Endothelial cell of umbilical vein (primary cell): ENCODE data around the gene ABCA3. TPM values are rescaled to one million over a fixed set of nuclear protein-coding genes. Genes with fewer than 3 reads are reported as not detected.

Source experiments
- BruUV-seq: library from RNA; stranded (reverse); fragments of 400-500 nt; replicated peaks from 2 replicates; lab custom pipeline; 2021; lab: Mats Ljungman, UMichigan
- CTCF ChIA-PET: fragments of 300-600, 350-600 bp; sonication (Branson Sonifier 250); formaldehyde crosslinking; loops from one replicate; lab custom pipeline; 2021; ENCODE audit warnings: antibody characterized with exemption, inconsistent platforms; lab: Charles Lee
- POLR2A ChIA-PET: fragments of 300-600, 350-600 bp; sonication (Branson Sonifier 250); formaldehyde crosslinking; loops from one replicate; lab custom pipeline; 2021; ENCODE audit warnings: antibody characterized with exemption, inconsistent platforms; lab: Charles Lee
- DNase-seq: peaks from one replicate; pipeline ENCODE4 v3.0.0-alpha.2; 2011; ENCODE audit warnings: low read depth, low spot score
- FAIRE-seq: peaks from 2 replicates; lab custom pipeline; 2011; peaks lifted over from hg19 to GRCh38; lab: Jason Lieb, UNC
- H2AFZ ChIP-seq: 2 replicates; pipeline ENCODE4 v1.6.0; 2012; ENCODE audit warnings: low read depth, low read length, control low read depth, inconsistent platforms
- H3K27ac ChIP-seq: 2 replicates; pipeline ENCODE4 v1.5.1; 2011; ENCODE audit warnings: low read depth, mild to moderate bottlenecking, control low read depth, low read length, moderate library complexity; ENCODE audit not compliant: insufficient read depth
- H3K27me3 ChIP-seq, 2 experiments: 2 replicates each; pipeline versions ENCODE4 v1.6.0 to v1.6.1; 2011; ENCODE audit warnings: low read length in 2 of 2, mixed read lengths in 1 of 2; ENCODE audit not compliant: control insufficient read depth in 2 of 2, insufficient read depth in 2 of 2
- H3K36me3 ChIP-seq, 2 experiments: 2 replicates in 1 of 2; 3 replicates in 1 of 2; pipeline ENCODE4 v1.5.1; 2011; ENCODE audit warnings: low read length in 2 of 2, mild to moderate bottlenecking in 1 of 2, moderate library complexity in 1 of 2; ENCODE audit not compliant: control insufficient read depth in 2 of 2, insufficient read depth in 2 of 2; ENCODE audit errors: extremely low read depth in 1 of 2
- H3K4me1 ChIP-seq: 3 replicates; pipeline ENCODE4 v1.5.1; 2011; ENCODE audit warnings: mild to moderate bottlenecking, low read length; ENCODE audit not compliant: control insufficient read depth, insufficient read depth; ENCODE audit errors: extremely low read depth
- H3K4me2 ChIP-seq: 2 replicates; pipeline ENCODE4 v1.6.1; 2011; ENCODE audit warnings: low read length, control low read depth, mixed read lengths; ENCODE audit not compliant: insufficient read depth
- H3K4me3 ChIP-seq, 3 experiments: fragments of 200-600 bp in 1 of 3; sonication (generic), shearing (Covaris generic) in 1 of 3; replicated peaks in 1 of 3; 2 replicates each; pipeline ENCODE4 v1.5.1; 2011 to 2016; ENCODE audit warnings: control low read depth in 3 of 3, low read length in 3 of 3, mild to moderate bottlenecking in 2 of 3, inconsistent platforms in 1 of 3, low read depth in 1 of 3, moderate library complexity in 1 of 3; ENCODE audit not compliant: insufficient read depth in 1 of 3
- H3K79me2 ChIP-seq: 2 replicates; pipeline ENCODE4 v1.6.0; 2012; ENCODE audit warnings: low read length, inconsistent platforms; ENCODE audit not compliant: control insufficient read depth, insufficient read depth
- H3K9ac ChIP-seq: replicated peaks from 2 replicates; pipeline ENCODE3; 2011; ENCODE audit warnings: low read length, control low read depth; ENCODE audit not compliant: insufficient read depth; ENCODE audit errors: extremely low read depth
- H3K9me1 ChIP-seq: replicated peaks from 3 replicates; pipeline ENCODE4 v1.6.0; 2011; ENCODE audit warnings: mild to moderate bottlenecking, low read length; ENCODE audit not compliant: control insufficient read depth, insufficient read depth; ENCODE audit errors: extremely low read depth
- H3K9me3 ChIP-seq: replicated peaks from 2 replicates; pipeline ENCODE4 v1.5.1; 2012; ENCODE audit warnings: low read length, inconsistent platforms; ENCODE audit not compliant: control insufficient read depth, insufficient read depth
- H4K20me1 ChIP-seq: replicated peaks from 2 replicates; pipeline ENCODE3; 2011; ENCODE audit warnings: mild to moderate bottlenecking, low read length; ENCODE audit not compliant: control insufficient read depth, insufficient read depth; ENCODE audit errors: extremely low read depth
- CTCF ChIP-seq, 2 donors: IDR thresholded peaks; 1 replicate in 1 of 2; 2 replicates in 1 of 2; pipeline ENCODE4 v1.5.1; 2011; ENCODE audit warnings: low read length in 2 of 2, mild to moderate bottlenecking in 2 of 2, moderate library complexity in 2 of 2, control low read depth in 1 of 2, inconsistent platforms in 1 of 2, low read depth in 1 of 2; ENCODE audit not compliant: insufficient read depth in 1 of 2; ENCODE audit errors: extremely low read depth in 1 of 2
- EZH2 ChIP-seq: IDR thresholded peaks from 2 replicates; pipeline ENCODE4 v1.6.1; 2012; ENCODE audit warnings: borderline replicate concordance, low read depth, mild to moderate bottlenecking, moderate library complexity, low read length, inconsistent platforms; ENCODE audit not compliant: severe bottlenecking
- FOS ChIP-seq: IDR thresholded peaks from 2 replicates; pipeline ENCODE4 v1.6.1; 2011; ENCODE audit warnings: mild to moderate bottlenecking, low read length, moderate library complexity, borderline replicate concordance; ENCODE audit not compliant: insufficient read depth
- GATA2 ChIP-seq: IDR thresholded peaks from 2 replicates; pipeline ENCODE4 v1.7.0; 2011; ENCODE audit warnings: low read depth, mild to moderate bottlenecking, moderate library complexity, mixed read lengths, low read length; ENCODE audit not compliant: insufficient read length, insufficient read depth
- JUN ChIP-seq: IDR thresholded peaks from 2 replicates; pipeline ENCODE4 v1.6.1; 2011; ENCODE audit warnings: borderline replicate concordance, low read depth; ENCODE audit not compliant: insufficient read length, insufficient read depth
- MYC ChIP-seq: IDR thresholded peaks from one replicate; pipeline ENCODE4 v1.6.1; 2011; ENCODE audit warnings: mild to moderate bottlenecking, low read depth, low read length
- POLR2A ChIP-seq: IDR thresholded peaks from 2 replicates; pipeline ENCODE4 v1.6.1; 2012; ENCODE audit warnings: low read depth, mild to moderate bottlenecking, control low read depth, low read length
- POLR2AphosphoS5 ChIP-seq: IDR thresholded peaks from 2 replicates; pipeline ENCODE4 v1.6.1; 2012; ENCODE audit warnings: low read depth, mild to moderate bottlenecking, control low read depth, low read length, moderate library complexity; ENCODE audit not compliant: insufficient read depth
- dilution Hi-C: fragments of 300-500 bp; cut with MboI; formaldehyde crosslinking; loops from one replicate; pipeline ENCODE4 v1.15.0; 2019; ENCODE audit warnings: low sequenced_read_pairs; ENCODE audit not compliant: extremely low pct_ligation_motif_present
- intact Hi-C: fragments of 100-400 bp; cut with micrococcal nuclease; formaldehyde crosslinking; loops from one replicate; pipeline ENCODE4 v1.10.0; 2022
- polyA plus RNA-seq, 4 experiments: library from polyadenylated mRNA; depleted of rRNA in 3 of 4; stranded (reverse) in 3 of 4; unstranded in 1 of 4; fragments of >200 nt; gene quantifications; 2 replicates each; pipeline versions ENCODE4 v1.2.1 to v1.2.3, GENCODE V29; 2011 to 2012; ENCODE audit warnings: missing spikeins in 1 of 4
- total RNA-seq: library from RNA; stranded (reverse); gene quantifications from 2 replicates; pipeline ENCODE4 v1.2.3, GENCODE V29; 2021

Gene ABCA3
- total and polyA plus RNA-seq, 2 donors (not counting 3 experiments of a cell fraction or from before 2014, with no cell fraction given) = 13.5 to 36.0 TPM

DNA sequence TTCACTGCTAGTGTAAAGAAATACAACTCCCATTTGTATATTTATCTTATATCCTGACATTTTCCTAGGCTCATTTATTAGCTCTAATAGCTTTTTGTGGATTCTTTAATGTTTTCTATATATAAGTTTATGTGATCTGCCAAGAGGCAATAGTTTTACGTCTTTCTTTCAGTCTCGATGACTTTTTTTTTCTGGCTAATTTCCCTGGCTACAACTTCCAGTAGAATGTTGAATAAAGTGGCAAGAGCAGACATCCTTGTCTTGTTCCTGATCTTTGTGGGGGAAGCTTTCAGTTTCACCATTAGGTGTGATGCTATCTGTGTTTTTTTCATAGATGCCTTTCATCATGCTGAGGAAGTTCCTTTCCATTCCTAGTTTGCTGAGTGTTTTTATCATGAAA, 43.9 kb upstream of the ABCA3 start:
- no TSS peak for BruUV-seq
- POLR2A ChIA-PET = no interaction called here
- no peak for FAIRE-seq
- H3K27me3 ChIP-seq = peaks cover 7 to 8% of the 10 kb centered on the region in 2 experiments
- H3K4me1 ChIP-seq = no peaks in the 10 kb centered on the region
- DNase-seq = no peak
- no peak overlapping the region for H3K4me2 ChIP-seq
- no peak overlapping the region for H3K27ac ChIP-seq
- intact Hi-C loops = loop anchor here (2.0 kb wide), 1 partner anchor 14 kb away; no protein-coding TSS in a partner anchor
- H3K9me1 ChIP-seq = no peaks in the 10 kb centered on the region
- no peak overlapping the region for H2AFZ ChIP-seq
- no peaks in the 10 kb centered on the region for H3K36me3 ChIP-seq
- H3K9me3 ChIP-seq = no peaks in the 10 kb centered on the region
- H3K4me3 ChIP-seq = no peak overlapping the region
- no peaks in the 10 kb centered on the region for H4K20me1 ChIP-seq
- no peak overlapping the region for H3K9ac ChIP-seq
- no peaks in the 10 kb centered on the region for H3K79me2 ChIP-seq
- CTCF ChIA-PET = interaction anchor here (1.8 kb wide), 1 partner anchor 32 kb away, joined by 3 read pairs; no protein-coding TSS in a partner anchor
- dilution Hi-C loops = no loop called here
- no peak for TF ChIP-seq CTCF (IDR thresholded peaks at IDR 0.05; ENCODE audit: extremely low read depth in 1 of 2, insufficient read depth in 1 of 2, low read depth in 1 of 2, low read length in 2 of 2)
- TF ChIP-seq POLR2A = no peak
- TF ChIP-seq GATA2 = no peak
- TF ChIP-seq MYC = no peak
- TF ChIP-seq JUN = no peak
- TF ChIP-seq FOS = no peak
- TF ChIP-seq EZH2 = no peak
- TF ChIP-seq POLR2AphosphoS5 = no peak
